ENCODE measurements around the gene REEP5. TPM values are rescaled to one million over a fixed set of nuclear protein-coding genes. Genes with fewer than 3 reads are reported as not detected.

Gene REEP5
- polyA plus RNA-seq, 1 of the 3 experiments (the other 2 are of a cell fraction), result 124 TPM

GRCh38 chr5:112861638-112861985 lies 60.4 kb downstream of the REEP5 start:
- TF ChIP-seq MAX (IDR thresholded peaks at IDR 0.05; ENCODE audit: low read depth) (no peak), REST (IDR thresholded peaks at IDR 0.05; ENCODE audit: low read depth, low read length) (no peak), MXI1 (IDR thresholded peaks at IDR 0.05; ENCODE audit: low read depth, low read length) (no peak), SIN3A (IDR thresholded peaks at IDR 0.05; ENCODE audit: borderline replicate concordance, low read depth, low read length) (no peak), NRF1 (IDR thresholded peaks at IDR 0.05; ENCODE audit: low read depth, low read length) (no peak), MEF2A (IDR thresholded peaks at IDR 0.05; ENCODE audit: borderline replicate concordance, low read depth) (no peak), PBX3 (IDR thresholded peaks at IDR 0.05) (no peak), ELF1 (IDR thresholded peaks at IDR 0.05) (no peak), RXRA (IDR thresholded peaks at IDR 0.05; ENCODE audit: borderline replicate concordance, low read depth) (no peak)
- WGBS (ENCODE audit: low lambda C conversion rate), result 2% methylated on average over 8 of the region's 8 CpGs
- Histone ChIP-seq H3K9ac (peak overlapping the region; percentile 91), H3K9me2 (no peaks in the 10 kb centered on the region), H4K20me1 (ENCODE audit: insufficient read depth) (peaks cover 17% of the 10 kb centered on the region), H3K36me3 (replicated peaks in 1 of 2; ENCODE audit: control insufficient read depth in 1 of 2, insufficient read depth in 2 of 2, low read length in 1 of 2) (peaks cover 31 to 38% of the 10 kb centered on the region in 2 experiments), H2AFZ (ENCODE audit: low read depth) (peak overlapping the region; percentile 67), H3K27me3 (ENCODE audit: insufficient read depth) (no peaks in the 10 kb centered on the region), H3K27ac (ENCODE audit: low read depth in 2 of 2, low read length in 1 of 2) (peak overlapping the region; percentile 86 to 88), H3K4me3 (ENCODE audit: low read depth in 2 of 2, low read length in 1 of 2) (peak overlapping the region; percentile 91 to 96), H3K79me2 (ENCODE audit: insufficient read depth) (peaks cover 56% of the 10 kb centered on the region), H3K4me2 (peak overlapping the region; percentile 82), H3F3A (replicated peaks; ENCODE audit: insufficient read depth) (peaks cover 3% of the 10 kb centered on the region), H3K4me1 (ENCODE audit: control insufficient read depth in 1 of 2, insufficient read depth in 2 of 2, low read depth in 1 of 2, low read length in 1 of 2) (peaks cover 18 to 22% of the 10 kb centered on the region in 2 experiments; a peak in 3 of 4 replicates), H3K9me3 (no peaks in the 10 kb centered on the region)
- ChIA-PET CTCF (interaction anchor here (1.2 kb wide), 1 partner anchor 60 kb away, joined by 3 read pairs; the partner anchor contains the start of gene REEP5), POLR2A (interaction anchor here (1.0 to 1.8 kb wide), 5 partner anchors 13 to 114 kb away, joined by 3 to 14 read pairs (median 4); partner anchors contain the start of genes DCP2 and REEP5)
- DNase-seq, result no peak

GRCh38 chr5:112860929-112861637 lies 60.9 kb downstream of the REEP5 start, which contains the start of gene SRP19:
Gene SRP19 (plus strand): TSS chr5:112861287. CDS start chr5:112861377, 90 bp downstream.
- H3K9me3 ChIP-seq, result no peaks in the 10 kb centered on the region
- H2AFZ ChIP-seq (ENCODE audit: low read depth), result peak within 1 kb of the TSS; percentile 100
- peaks cover 28 to 33% of the 10 kb centered on the region in 2 experiments for H3K36me3 ChIP-seq (replicated peaks in 1 of 2; ENCODE audit: control insufficient read depth in 1 of 2, insufficient read depth in 2 of 2, low read length in 1 of 2)
- peak within 1 kb of the TSS; percentile 86 to 88 for H3K27ac ChIP-seq (ENCODE audit: low read depth in 2 of 2, low read length in 1 of 2)
- peak within 1 kb of the TSS; percentile 82 for H3K4me2 ChIP-seq
- peaks cover 3% of the 10 kb centered on the region for H3F3A ChIP-seq (replicated peaks; ENCODE audit: insufficient read depth)
- peak within 1 kb of the TSS; percentile 91 for H3K9ac ChIP-seq
- POLR2A ChIA-PET, result interaction anchor here (1.0 to 1.8 kb wide), 6 partner anchors 13 to 123 kb away, joined by 3 to 14 read pairs (median 4); partner anchors contain the start of genes APC, DCP2 and REEP5
- DNase-seq, result peak; percentile 91
- peaks cover 50% of the 10 kb centered on the region for H3K79me2 ChIP-seq (ENCODE audit: insufficient read depth)
- 2% methylated on average over 30 of the region's 47 CpGs for WGBS (ENCODE audit: low lambda C conversion rate)
- no peaks in the 10 kb centered on the region for H3K9me2 ChIP-seq
- peak within 1 kb of the TSS; percentile 91 to 96 for H3K4me3 ChIP-seq (ENCODE audit: low read depth in 2 of 2, low read length in 1 of 2)
- H3K27me3 ChIP-seq (ENCODE audit: insufficient read depth), result no peaks in the 10 kb centered on the region
- peaks cover 17% of the 10 kb centered on the region for H4K20me1 ChIP-seq (ENCODE audit: insufficient read depth)
- CTCF ChIA-PET, result interaction anchor here (0.9 to 3.5 kb wide), 4 partner anchors 9 to 135 kb away, joined by 3 to 22 read pairs (median 3); partner anchors contain the start of gene REEP5
- H3K4me1 ChIP-seq (ENCODE audit: control insufficient read depth in 1 of 2, insufficient read depth in 2 of 2, low read depth in 1 of 2, low read length in 1 of 2), result peaks cover 18 to 22% of the 10 kb centered on the region in 2 experiments; a peak in 3 of 4 replicates
- TF ChIP-seq TCF12 (IDR thresholded peaks at IDR 0.05) (peak; percentile 19; the same call in 1 of the 2 replicates), FOSL2 (IDR thresholded peaks at IDR 0.05; ENCODE audit: borderline replicate concordance, low read depth) (no peak), RCOR1 (IDR thresholded peaks at IDR 0.05; ENCODE audit: low read length) (peak; percentile 13; the same call in 1 of the 2 replicates), USF2 (IDR thresholded peaks at IDR 0.05; ENCODE audit: borderline replicate concordance, low read depth, low read length) (no peak), SMC3 (IDR thresholded peaks at IDR 0.05; ENCODE audit: low read depth, low read length) (no peak), FOXJ3 (CRISPR knock-in tag; IDR thresholded peaks at IDR 0.05) (no peak), GATA2 (CRISPR knock-in tag; IDR thresholded peaks at IDR 0.05) (no peak), EP300 (IDR thresholded peaks at IDR 0.05; ENCODE audit: borderline replicate concordance in 1 of 2, low read depth in 1 of 2, low read length in 1 of 2) (no peak), MXI1 (IDR thresholded peaks at IDR 0.05; ENCODE audit: low read depth, low read length) (peak; percentile 94), YY1 (IDR thresholded peaks at IDR 0.05; ENCODE audit: low read depth) (peak; percentile 76; the same call in 1 of the 2 replicates), PBX3 (IDR thresholded peaks at IDR 0.05) (peak; percentile 99)

Data from SK-N-SH (cell line).